Sigmoid colon (tissue), 7 donors: ENCODE results near the gene EEFSEC. TPM values are rescaled to one million over a fixed set of nuclear protein-coding genes. Genes with fewer than 3 reads are reported as not detected.

Source experiments
- DNase-seq: peaks from one replicate; pipeline ENCODE4 v3.0.0-alpha.2; 2019
- H3K27ac ChIP-seq, 4 donors: fragments of 200-600 bp; sonication (generic); one replicate each; pipeline ENCODE4 v1.5.1; 2016 to 2019; ENCODE audit warnings: mild to moderate bottlenecking in 1 of 4
- H3K27me3 ChIP-seq, 3 donors: fragments of 200-600 bp; sonication (generic); one replicate each; pipeline ENCODE4 v1.5.1; 2019; ENCODE audit warnings: mild to moderate bottlenecking in 1 of 3
- H3K36me3 ChIP-seq, 4 donors: fragments of 200-600 bp; sonication (generic); one replicate each; pipeline ENCODE4 v1.5.1; 2016 to 2019
- H3K4me1 ChIP-seq, 4 donors: fragments of 200-600 bp; sonication (generic); one replicate each; pipeline ENCODE4 v1.5.1; 2017 to 2019
- H3K4me3 ChIP-seq, 4 donors: fragments of 200-600 bp; sonication (generic); one replicate each; pipeline ENCODE4 v1.5.1; 2017 to 2019; ENCODE audit warnings: mild to moderate bottlenecking in 2 of 4, moderate library complexity in 1 of 4
- H3K9me3 ChIP-seq, 4 donors: fragments of 200-600 bp in 3 of 4; sonication (generic) in 3 of 4; one replicate each; pipeline versions ENCODE4 v1.5.1 to v1.6.1; 2013 to 2019
- EP300 ChIP-seq, 4 donors: sonication (generic); formaldehyde crosslinking; IDR thresholded peaks; one replicate each; pipeline ENCODE4 v1.6.1; 2017; ENCODE audit warnings: antibody characterized with exemption in 4 of 4
- POLR2A ChIP-seq, 2 donors: fragments of 450-650 bp; IDR thresholded peaks; one replicate each; pipeline ENCODE4 v1.6.1; 2016; ENCODE audit warnings: antibody characterized with exemption in 2 of 2, mild to moderate bottlenecking in 2 of 2, moderate library complexity in 2 of 2
- POLR2AphosphoS5 ChIP-seq, 4 donors: sonication (generic); formaldehyde crosslinking; IDR thresholded peaks; one replicate each; pipeline ENCODE4 v1.6.1; 2017; ENCODE audit warnings: antibody characterized with exemption in 4 of 4
- WGBS, 2 donors: extraction: QIAGEN DNeasy Blood & Tissue Kit; methylation state at CpG; one replicate each; pipeline ENCODE4 v1.1.7; 2013; 5-methylcytosine and 5-hydroxymethylcytosine counted together
- intact Hi-C: fragments of 100-400 bp; cut with DNase I; formaldehyde crosslinking; loops from one replicate; pipeline ENCODE4 v1.15.1; 2023
- polyA plus RNA-seq, 3 donors: library from polyadenylated mRNA; stranded (reverse); fragments of 200-250 nt; gene quantifications; one replicate each; pipeline ENCODE4 v1.2.3, GENCODE V29; 2013
- total RNA-seq, 4 donors: library from RNA; depleted of rRNA; stranded (reverse); fragments of >200 nt; gene quantifications; one replicate each; pipeline ENCODE4 v1.1.0, GENCODE V29; 2016
- TF ChIP-seq, protein P1 (sequence below), 4 experiments: fragments of 450-650 bp in 3 of 4; fragments of 200-600 bp in 1 of 4; IDR thresholded peaks; one replicate each; pipeline ENCODE4 v1.5.1; 2016 to 2019; ENCODE audit warnings: antibody characterized with exemption in 4 of 4, mild to moderate bottlenecking in 3 of 4, moderate library complexity in 2 of 4
- donor health status: healthy with polysubstance abuse.
- donor health status: Bipolar disorder and iron deficiency.
- donor health status: healthy.

EEFSEC gene
- total and polyA plus RNA-seq, 7 donors, result 5.3 to 16.1 (median 12.2) TPM

DNA sequence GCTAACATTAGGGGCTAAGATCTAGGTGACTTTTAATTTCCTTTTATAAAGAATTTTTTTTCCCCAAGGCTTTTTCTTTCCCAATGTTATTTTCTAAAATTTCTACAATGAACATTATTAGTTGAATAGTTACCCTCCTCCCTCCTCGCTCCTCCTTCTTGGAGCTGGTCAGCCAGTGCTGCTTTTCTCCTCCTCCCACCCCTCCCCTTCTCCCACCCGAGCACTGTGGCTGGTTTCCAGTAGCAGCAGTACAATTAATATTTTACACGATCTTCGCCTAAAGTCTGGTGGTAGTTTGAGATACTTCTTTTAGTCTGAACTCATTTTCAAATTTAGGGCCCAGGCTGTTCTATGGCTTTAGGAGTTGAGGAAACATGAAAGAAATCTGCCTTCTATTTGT lies 41.6 kb downstream of the EEFSEC start:
- intact Hi-C loops, result no loop called here
- Histone ChIP-seq H3K4me3 (peak overlapping the region in 1 of 4 donors; percentile 5), H3K36me3 (no peaks in the 10 kb centered on the region), H3K27me3 (no peaks in the 10 kb centered on the region), H3K27ac (peak overlapping the region; percentile 32 to 68 (median 50)), H3K9me3 (no peaks in the 10 kb centered on the region), H3K4me1 (peaks cover 0 to 52% (median 30%) of the 10 kb centered on the region in 4 donors)
- 77 to 86% methylated on average over 4 of the region's 4 CpGs for WGBS, 2 donors
- DNase-seq, result no peak
- TF ChIP-seq, protein P1, sequence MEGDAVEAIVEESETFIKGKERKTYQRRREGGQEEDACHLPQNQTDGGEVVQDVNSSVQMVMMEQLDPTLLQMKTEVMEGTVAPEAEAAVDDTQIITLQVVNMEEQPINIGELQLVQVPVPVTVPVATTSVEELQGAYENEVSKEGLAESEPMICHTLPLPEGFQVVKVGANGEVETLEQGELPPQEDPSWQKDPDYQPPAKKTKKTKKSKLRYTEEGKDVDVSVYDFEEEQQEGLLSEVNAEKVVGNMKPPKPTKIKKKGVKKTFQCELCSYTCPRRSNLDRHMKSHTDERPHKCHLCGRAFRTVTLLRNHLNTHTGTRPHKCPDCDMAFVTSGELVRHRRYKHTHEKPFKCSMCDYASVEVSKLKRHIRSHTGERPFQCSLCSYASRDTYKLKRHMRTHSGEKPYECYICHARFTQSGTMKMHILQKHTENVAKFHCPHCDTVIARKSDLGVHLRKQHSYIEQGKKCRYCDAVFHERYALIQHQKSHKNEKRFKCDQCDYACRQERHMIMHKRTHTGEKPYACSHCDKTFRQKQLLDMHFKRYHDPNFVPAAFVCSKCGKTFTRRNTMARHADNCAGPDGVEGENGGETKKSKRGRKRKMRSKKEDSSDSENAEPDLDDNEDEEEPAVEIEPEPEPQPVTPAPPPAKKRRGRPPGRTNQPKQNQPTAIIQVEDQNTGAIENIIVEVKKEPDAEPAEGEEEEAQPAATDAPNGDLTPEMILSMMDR (IDR thresholded peaks at IDR 0.05), result no peak
- TF ChIP-seq POLR2AphosphoS5 (IDR thresholded peaks at IDR 0.05) (no peak), EP300 (IDR thresholded peaks at IDR 0.05) (no peak), POLR2A (IDR thresholded peaks at IDR 0.05) (no peak)

DNA sequence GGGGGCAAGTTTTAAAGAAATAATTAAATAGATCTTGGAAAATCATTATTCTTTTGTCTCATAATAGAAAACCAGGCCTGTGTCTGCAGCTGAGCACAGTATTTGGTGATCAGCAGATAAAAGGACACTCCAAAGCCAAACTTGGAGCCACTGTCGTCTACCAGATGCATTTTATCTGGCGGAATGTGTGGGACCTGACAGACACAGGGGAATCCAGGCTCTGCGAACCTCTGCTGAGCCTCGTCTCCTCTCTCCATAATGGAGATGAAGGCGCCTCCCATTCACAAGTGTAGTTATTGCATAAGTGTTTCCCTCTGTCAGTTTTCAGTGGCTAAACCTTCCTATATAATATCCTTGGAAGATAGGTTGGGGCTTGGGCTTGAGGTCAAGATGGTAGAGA lies 42.1 kb downstream of the EEFSEC start:
- H3K4me1 ChIP-seq, result peaks cover 0 to 52% (median 30%) of the 10 kb centered on the region in 4 donors
- H3K36me3 ChIP-seq, result no peaks in the 10 kb centered on the region
- TF ChIP-seq, protein P1 (IDR thresholded peaks at IDR 0.05), result no peak
- TF ChIP-seq EP300 (IDR thresholded peaks at IDR 0.05) (no peak), POLR2AphosphoS5 (IDR thresholded peaks at IDR 0.05) (no peak), POLR2A (IDR thresholded peaks at IDR 0.05) (no peak)
- peak overlapping the region; percentile 32 to 68 (median 50) for H3K27ac ChIP-seq
- no peaks in the 10 kb centered on the region for H3K27me3 ChIP-seq
- DNase-seq, result no peak
- no peak overlapping the region for H3K4me3 ChIP-seq
- intact Hi-C loops, result no loop called here
- 86 to 93% methylated on average over 5 of the region's 5 CpGs for WGBS, 2 donors
- H3K9me3 ChIP-seq, result no peaks in the 10 kb centered on the region

DNA sequence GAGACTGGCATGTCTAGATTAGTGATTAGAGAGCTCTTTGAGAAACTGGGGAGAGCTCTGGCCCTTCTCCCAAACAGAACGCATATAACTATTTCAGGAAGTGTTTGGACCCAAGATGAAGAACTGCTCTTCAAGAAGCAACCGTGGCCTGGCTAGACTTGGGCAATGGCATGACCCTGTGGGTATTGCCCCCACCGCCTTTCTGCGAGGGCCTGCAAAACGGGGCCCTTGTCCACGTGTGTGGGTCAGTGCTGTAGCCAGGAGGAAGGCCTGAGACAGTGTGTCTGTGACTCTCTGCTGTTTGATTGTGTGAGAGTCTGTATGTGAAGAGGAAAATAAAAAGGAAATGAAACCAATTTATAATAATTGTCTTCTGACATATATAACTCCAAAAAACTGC lies 42.5 kb downstream of the EEFSEC start:
- WGBS, 2 donors, result 82 to 89% methylated on average over 6 of the region's 6 CpGs

DNA sequence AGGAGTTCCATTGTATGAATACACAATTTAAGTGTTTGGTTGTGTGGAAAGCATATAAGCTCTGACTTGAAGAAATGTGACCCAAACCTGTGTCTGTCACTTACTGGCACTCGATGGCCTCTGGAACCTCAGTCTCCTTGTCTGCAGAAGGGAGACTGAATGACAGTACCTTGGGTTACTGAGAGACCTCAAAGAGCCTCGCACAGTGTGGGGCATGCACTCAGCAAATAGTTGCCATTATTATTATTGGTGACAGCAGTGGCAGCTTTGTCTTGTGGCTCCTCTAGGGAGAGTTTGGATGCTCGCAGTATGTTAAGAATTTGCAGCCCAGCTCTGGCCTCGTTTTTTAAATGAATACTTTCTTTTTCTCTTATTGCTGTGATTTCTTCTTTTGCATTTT lies 43.4 kb downstream of the EEFSEC start:
- peaks cover 0 to 48% (median 30%) of the 10 kb centered on the region in 4 donors for H3K4me1 ChIP-seq
- H3K9me3 ChIP-seq, result no peaks in the 10 kb centered on the region
- DNase-seq, result no peak
- 78 to 87% methylated on average over 4 of the region's 4 CpGs for WGBS, 2 donors
- no peak overlapping the region for H3K27ac ChIP-seq
- H3K27me3 ChIP-seq, result no peaks in the 10 kb centered on the region
- no peak for TF ChIP-seq EP300 (IDR thresholded peaks at IDR 0.05)
- TF ChIP-seq, protein P1 (IDR thresholded peaks at IDR 0.05), result no peak
- no peak for TF ChIP-seq POLR2A (IDR thresholded peaks at IDR 0.05)
- TF ChIP-seq POLR2AphosphoS5 (IDR thresholded peaks at IDR 0.05), result no peak
- no peak overlapping the region for H3K4me3 ChIP-seq
- intact Hi-C loops, result no loop called here
- no peaks in the 10 kb centered on the region for H3K36me3 ChIP-seq

More for the DNA sequence above, 42.5 kb downstream of the EEFSEC start:
- TF ChIP-seq POLR2A (IDR thresholded peaks at IDR 0.05), result no peak
- no peak for TF ChIP-seq POLR2AphosphoS5 (IDR thresholded peaks at IDR 0.05)
- no peak for TF ChIP-seq EP300 (IDR thresholded peaks at IDR 0.05)
- TF ChIP-seq, protein P1 (IDR thresholded peaks at IDR 0.05), result no peak
- Histone ChIP-seq H3K4me3 (no peak overlapping the region), H3K36me3 (no peaks in the 10 kb centered on the region), H3K4me1 (peaks cover 0 to 52% (median 30%) of the 10 kb centered on the region in 4 donors), H3K27ac (peak overlapping the region; percentile 32 to 68 (median 50)), H3K9me3 (no peaks in the 10 kb centered on the region), H3K27me3 (no peaks in the 10 kb centered on the region)
- no peak for DNase-seq
- intact Hi-C loops, result no loop called here

DNA sequence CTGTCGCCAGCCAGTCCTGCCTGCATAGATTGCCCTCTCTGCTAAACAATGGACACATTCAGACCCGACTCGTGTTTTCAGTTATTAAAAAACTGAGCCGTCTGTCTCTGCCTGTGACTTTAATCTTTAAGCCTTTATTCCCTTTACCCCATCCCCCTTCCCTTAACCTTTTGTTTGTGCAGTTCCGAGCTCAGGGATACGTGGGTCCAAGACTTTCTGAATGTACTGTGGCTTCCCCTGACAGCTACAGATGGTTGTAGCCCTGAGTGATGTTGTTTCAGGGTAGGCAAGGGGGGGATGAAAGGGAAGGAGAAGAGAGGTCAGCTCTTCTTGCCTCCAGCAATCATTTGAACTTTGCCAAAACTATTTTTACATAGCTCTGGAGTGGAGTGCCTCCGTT lies 44.6 kb downstream of the EEFSEC start:
- Histone ChIP-seq H3K9me3 (no peaks in the 10 kb centered on the region), H3K4me1 (peaks cover 0 to 40% (median 28%) of the 10 kb centered on the region in 4 donors), H3K27me3 (no peaks in the 10 kb centered on the region), H3K36me3 (no peaks in the 10 kb centered on the region), H3K27ac (peak overlapping the region in 1 of 4 donors; percentile 1), H3K4me3 (no peak overlapping the region)
- DNase-seq, result no peak
- TF ChIP-seq POLR2A (IDR thresholded peaks at IDR 0.05) (no peak), EP300 (IDR thresholded peaks at IDR 0.05) (no peak)
- WGBS, 2 donors, result 85 to 87% methylated on average over 7 of the region's 7 CpGs
- intact Hi-C loops, result no loop called here
